Measurements from ENCODE around the gene SLC39A8. TPM values are rescaled to one million over a fixed set of nuclear protein-coding genes. Genes with fewer than 3 reads are reported as not detected.
"Not testable (repeated sequence)": the region's sequence is repeated elsewhere in the genome, so short reads cannot be mapped to it uniquely, and the experiment has no call there.

SLC39A8 gene
- total and polyA plus RNA-seq, 12 donors, result 2.0 to 24.2 (median 8.2) TPM

DNA sequence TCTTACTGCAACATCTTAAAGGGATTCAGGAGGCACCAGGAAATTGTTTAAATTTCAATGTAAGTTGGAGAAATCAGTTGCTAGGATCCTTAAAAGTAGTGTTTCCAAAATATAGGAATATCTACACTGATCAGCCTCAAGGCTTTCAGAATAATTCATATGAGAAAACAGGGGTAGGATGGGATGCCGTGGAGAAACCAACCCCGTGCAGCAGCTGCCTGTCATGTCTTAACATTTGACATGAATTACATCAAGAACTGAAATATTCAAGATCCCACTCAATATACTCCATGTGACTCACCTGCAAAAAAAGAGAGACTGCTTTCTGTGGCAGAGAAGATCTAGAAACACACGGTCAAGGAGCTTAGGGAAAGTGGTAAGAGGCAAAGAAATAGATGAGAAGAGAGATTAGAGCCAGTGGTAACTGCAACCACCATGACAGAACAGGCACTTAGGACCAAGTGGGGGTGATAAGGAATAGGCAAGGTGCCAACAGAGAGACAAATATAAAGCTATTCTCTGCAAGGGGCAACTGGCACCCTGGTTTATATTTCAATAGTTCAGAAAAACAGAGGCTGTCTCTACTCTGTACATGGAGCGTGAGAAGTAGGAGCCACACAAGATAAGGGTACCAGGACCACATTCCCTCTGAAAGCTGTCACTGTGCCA, 64.0 kb downstream of the SLC39A8 start:
- 91 to 93% (median 92%) methylated on average over 4 of the region's 4 CpGs for WGBS, 4 donors
- no peaks in the 10 kb centered on the region for H3K36me3 ChIP-seq (replicated peaks in 1 of 2)
- intact Hi-C loops (cut with DNase I), result no loop called here
- no peaks in the 10 kb centered on the region for H3K27me3 ChIP-seq
- no peak for TF ChIP-seq POLR2A (IDR thresholded peaks at IDR 0.05)
- TF ChIP-seq, protein P1, sequence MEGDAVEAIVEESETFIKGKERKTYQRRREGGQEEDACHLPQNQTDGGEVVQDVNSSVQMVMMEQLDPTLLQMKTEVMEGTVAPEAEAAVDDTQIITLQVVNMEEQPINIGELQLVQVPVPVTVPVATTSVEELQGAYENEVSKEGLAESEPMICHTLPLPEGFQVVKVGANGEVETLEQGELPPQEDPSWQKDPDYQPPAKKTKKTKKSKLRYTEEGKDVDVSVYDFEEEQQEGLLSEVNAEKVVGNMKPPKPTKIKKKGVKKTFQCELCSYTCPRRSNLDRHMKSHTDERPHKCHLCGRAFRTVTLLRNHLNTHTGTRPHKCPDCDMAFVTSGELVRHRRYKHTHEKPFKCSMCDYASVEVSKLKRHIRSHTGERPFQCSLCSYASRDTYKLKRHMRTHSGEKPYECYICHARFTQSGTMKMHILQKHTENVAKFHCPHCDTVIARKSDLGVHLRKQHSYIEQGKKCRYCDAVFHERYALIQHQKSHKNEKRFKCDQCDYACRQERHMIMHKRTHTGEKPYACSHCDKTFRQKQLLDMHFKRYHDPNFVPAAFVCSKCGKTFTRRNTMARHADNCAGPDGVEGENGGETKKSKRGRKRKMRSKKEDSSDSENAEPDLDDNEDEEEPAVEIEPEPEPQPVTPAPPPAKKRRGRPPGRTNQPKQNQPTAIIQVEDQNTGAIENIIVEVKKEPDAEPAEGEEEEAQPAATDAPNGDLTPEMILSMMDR (IDR thresholded peaks at IDR 0.05), result no peak
- H3K9me3 ChIP-seq (replicated peaks in 1 of 3), result no peaks in the 10 kb centered on the region
- H3K27ac ChIP-seq, result no peak overlapping the region
- DNase-seq, result no peak
- no peaks in the 10 kb centered on the region for H3K4me1 ChIP-seq (replicated peaks in 1 of 2)
- H3K4me3 ChIP-seq, result no peak overlapping the region

DNA sequence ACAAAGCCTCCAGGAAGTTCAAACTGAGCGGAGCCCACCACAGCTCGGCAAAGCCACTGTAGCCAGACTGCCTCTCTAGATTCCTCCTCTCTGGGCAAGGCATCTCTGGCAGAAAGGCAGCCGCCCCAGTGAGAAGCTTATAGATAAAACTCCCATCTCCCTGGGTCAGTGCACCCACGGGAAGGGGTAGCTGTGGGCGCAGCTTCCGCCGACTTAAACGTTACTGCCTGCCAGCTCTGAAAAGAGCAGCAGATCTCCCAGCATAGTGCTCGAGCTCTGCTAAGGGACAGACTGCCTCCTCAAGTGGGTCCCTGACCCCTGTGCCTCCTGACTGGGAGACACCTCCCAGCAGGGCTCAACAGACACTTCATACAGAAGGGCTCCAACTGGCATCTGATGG, 72.0 kb downstream of the SLC39A8 start:
- H3K9me3 ChIP-seq (replicated peaks in 1 of 3); H3K36me3 ChIP-seq (replicated peaks in 1 of 2); H3K27ac ChIP-seq; DNase-seq; H3K27me3 ChIP-seq; H3K4me3 ChIP-seq; H3K4me1 ChIP-seq (replicated peaks in 1 of 2); intact Hi-C loops (cut with DNase I): not testable (repeated sequence)
- WGBS, 4 donors, result 83 to 97% (median 93%) methylated on average over 4 to 9 of the region's 9 CpGs

DNA sequence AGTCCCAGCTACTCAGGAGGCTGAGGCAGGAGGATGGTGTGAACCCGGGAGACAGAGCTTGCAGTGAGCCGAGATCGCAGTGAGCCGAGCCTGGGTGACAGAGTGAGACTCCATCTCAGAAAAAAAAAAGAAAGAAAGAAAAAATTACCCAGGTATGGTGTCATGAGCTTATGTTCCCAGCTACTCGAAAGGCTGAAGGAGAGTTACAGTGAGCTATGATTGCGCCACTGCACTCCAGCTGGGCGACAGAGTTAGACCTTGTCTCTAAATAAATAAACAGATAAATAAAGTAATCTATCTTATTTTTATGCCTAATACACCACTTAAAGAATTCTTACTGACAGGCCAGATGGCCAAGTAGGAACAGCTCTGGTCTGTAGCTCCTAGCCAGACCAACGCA, 73.0 kb downstream of the SLC39A8 start:
- no peak overlapping the region for H3K4me3 ChIP-seq
- no peak for TF ChIP-seq POLR2A (IDR thresholded peaks at IDR 0.05)
- TF ChIP-seq, protein P1 (IDR thresholded peaks at IDR 0.05), result no peak
- H3K4me1 ChIP-seq (replicated peaks in 1 of 2), result no peaks in the 10 kb centered on the region
- H3K27me3 ChIP-seq, result no peaks in the 10 kb centered on the region
- intact Hi-C loops (cut with DNase I), result no loop called here
- H3K27ac ChIP-seq, result no peak overlapping the region
- no peaks in the 10 kb centered on the region for H3K9me3 ChIP-seq (replicated peaks in 1 of 3)
- no peaks in the 10 kb centered on the region for H3K36me3 ChIP-seq (replicated peaks in 1 of 2)
- 80 to 98% (median 94%) methylated on average over 8 of the region's 8 CpGs for WGBS, 4 donors
- DNase-seq, result no peak

DNA sequence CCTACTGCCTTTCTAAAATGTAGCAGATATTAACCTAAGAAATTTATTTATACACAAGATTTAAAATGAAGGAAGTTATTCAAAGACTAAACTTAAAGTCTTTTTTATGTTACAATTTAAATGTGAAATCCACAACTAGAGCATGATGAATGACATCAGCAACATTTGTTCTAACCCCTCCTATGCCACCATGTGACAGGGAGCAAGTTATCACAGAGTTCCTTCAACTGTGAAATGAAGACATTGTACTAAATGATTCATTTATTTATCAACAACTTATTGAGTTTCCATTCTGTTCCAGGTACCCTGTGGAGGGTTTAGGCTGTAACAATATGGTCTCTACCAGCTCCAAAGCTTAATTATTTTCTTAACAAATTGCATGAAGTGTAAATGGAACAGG, 76.9 kb downstream of the SLC39A8 start:
- DNase-seq, result no peak
- TF ChIP-seq POLR2A (IDR thresholded peaks at IDR 0.05), result no peak
- TF ChIP-seq, protein P1 (IDR thresholded peaks at IDR 0.05), result no peak
- intact Hi-C loops (cut with DNase I), result no loop called here
- no peaks in the 10 kb centered on the region for H3K36me3 ChIP-seq (replicated peaks in 1 of 2)
- H3K27me3 ChIP-seq, result no peaks in the 10 kb centered on the region
- H3K4me3 ChIP-seq, result no peak overlapping the region
- H3K27ac ChIP-seq, result no peak overlapping the region
- no peaks in the 10 kb centered on the region for H3K4me1 ChIP-seq (replicated peaks in 1 of 2)
- H3K9me3 ChIP-seq (replicated peaks in 1 of 3), result no peaks in the 10 kb centered on the region

All from adrenal gland (tissue), 12 donors.